H9 (cell line): ENCODE measurements around the gene BEX2. TPM values are rescaled to one million over a fixed set of nuclear protein-coding genes. Genes with fewer than 3 reads are reported as not detected.

Experiments
- DNase-seq: peaks from one replicate; pipeline ENCODE4 v3.0.0-alpha.2; 2017
- H2AFZ ChIP-seq: one replicate; pipeline ENCODE4 v1.6.1; 2013; ENCODE audit warnings: mild to moderate bottlenecking, low read length, control low read depth, moderate library complexity
- H2AK5ac ChIP-seq: 2 replicates; pipeline ENCODE4 v1.6.1; 2013; ENCODE audit warnings: low read length, control low read depth, mixed read lengths; ENCODE audit not compliant: insufficient read length
- H2BK120ac ChIP-seq: one replicate; pipeline ENCODE4 v1.6.1; 2013; ENCODE audit warnings: low read depth, mild to moderate bottlenecking, low read length, control low read depth, inconsistent platforms; ENCODE audit not compliant: poor library complexity, severe bottlenecking
- H2BK12ac ChIP-seq: 2 replicates; pipeline ENCODE4 v1.6.1; 2013; ENCODE audit warnings: low read length, control low read depth, mixed read lengths, low read depth; ENCODE audit not compliant: insufficient read length
- H2BK15ac ChIP-seq: 2 replicates; pipeline ENCODE4 v1.6.1; 2013; ENCODE audit warnings: low read depth, low read length, control low read depth
- H2BK20ac ChIP-seq: one replicate; pipeline ENCODE4 v1.6.1; 2013; ENCODE audit warnings: low read depth, mild to moderate bottlenecking, low read length, control low read depth, inconsistent platforms; ENCODE audit not compliant: poor library complexity, severe bottlenecking
- H2BK5ac ChIP-seq: 2 replicates; pipeline ENCODE4 v1.6.1; 2013; ENCODE audit warnings: low read length, control low read depth, mixed read lengths; ENCODE audit not compliant: insufficient read length
- H3K14ac ChIP-seq: 2 replicates; pipeline ENCODE4 v1.6.1; 2013; ENCODE audit warnings: low read length, control low read depth; ENCODE audit not compliant: insufficient read depth
- H3K18ac ChIP-seq: 2 replicates; pipeline ENCODE4 v1.6.1; 2013; ENCODE audit warnings: low read depth, mild to moderate bottlenecking, mixed read lengths, low read length, control low read depth; ENCODE audit not compliant: insufficient read length
- H3K23ac ChIP-seq: 2 replicates; pipeline ENCODE4 v1.6.1; 2013; ENCODE audit warnings: low read length, control low read depth, mixed read lengths, low read depth; ENCODE audit not compliant: insufficient read length
- H3K23me2 ChIP-seq: 2 replicates; pipeline ENCODE4 v1.6.1; 2013; ENCODE audit warnings: low read depth, mild to moderate bottlenecking, mixed read lengths, low read length, control low read depth; ENCODE audit not compliant: insufficient read length, poor library complexity, severe bottlenecking
- H3K27ac ChIP-seq: 2 replicates; pipeline ENCODE4 v1.5.1; 2013; ENCODE audit warnings: low read length, control low read depth, mixed read lengths, low read depth; ENCODE audit not compliant: insufficient read length
- H3K27me3 ChIP-seq: 2 replicates; pipeline ENCODE4 v1.6.1; 2013; ENCODE audit warnings: low read length, control low read depth, inconsistent platforms; ENCODE audit not compliant: insufficient read depth
- H3K4ac ChIP-seq: 2 replicates; pipeline ENCODE4 v1.6.1; 2013; ENCODE audit warnings: low read depth, mild to moderate bottlenecking, control low read depth, inconsistent platforms, low read length, moderate library complexity
- H3K4me1 ChIP-seq: 2 replicates; pipeline ENCODE4 v1.6.1; 2013; ENCODE audit warnings: low read length, control low read depth, inconsistent platforms; ENCODE audit not compliant: insufficient read depth
- H3K4me2 ChIP-seq: 2 replicates; pipeline ENCODE4 v1.6.1; 2013; ENCODE audit warnings: low read length, control low read depth, mixed read lengths; ENCODE audit not compliant: insufficient read length, insufficient read depth
- H3K56ac ChIP-seq: 2 replicates; pipeline ENCODE4 v1.6.1; 2013; ENCODE audit warnings: low read depth, mild to moderate bottlenecking, mixed read lengths, low read length, control low read depth; ENCODE audit not compliant: insufficient read length
- H3K79me1 ChIP-seq: 2 replicates; pipeline ENCODE4 v1.6.1; 2013; ENCODE audit warnings: low read depth, mild to moderate bottlenecking, moderate library complexity, low read length, control low read depth, inconsistent platforms; ENCODE audit not compliant: insufficient read depth, poor library complexity, severe bottlenecking
- H3K79me2 ChIP-seq: 2 replicates; pipeline ENCODE4 v1.6.1; 2013; ENCODE audit warnings: low read length, control low read depth, inconsistent platforms; ENCODE audit not compliant: insufficient read depth
- H3K9ac ChIP-seq: 2 replicates; pipeline ENCODE4 v1.6.1; 2013; ENCODE audit warnings: low read length, control low read depth, mixed read lengths; ENCODE audit not compliant: insufficient read length; ENCODE audit errors: extremely low read depth
- H3K9me3 ChIP-seq: one replicate; pipeline ENCODE4 v1.6.1; 2013; ENCODE audit warnings: low read depth, low read length, inconsistent platforms; ENCODE audit not compliant: control insufficient read depth
- H3T11ph ChIP-seq: one replicate; pipeline ENCODE4 v1.6.1; 2013; ENCODE audit warnings: mild to moderate bottlenecking, low read length, control low read depth, inconsistent platforms
- H4K20me1 ChIP-seq: one replicate; pipeline ENCODE4 v1.6.1; 2013; ENCODE audit not compliant: control insufficient read depth, insufficient read length, insufficient read depth
- H4K5ac ChIP-seq: 2 replicates; pipeline ENCODE4 v1.6.1; 2013; ENCODE audit warnings: low read depth, mild to moderate bottlenecking, mixed read lengths, low read length, control low read depth; ENCODE audit not compliant: insufficient read length
- H4K8ac ChIP-seq: replicated peaks from 2 replicates; pipeline ENCODE4 v1.6.1; 2013; ENCODE audit warnings: low read length, control low read depth, mixed read lengths, low read depth; ENCODE audit not compliant: insufficient read length
- H4K91ac ChIP-seq: 2 replicates; pipeline ENCODE4 v1.6.1; 2013; ENCODE audit warnings: low read depth, mild to moderate bottlenecking, moderate library complexity, mixed read lengths, low read length, control low read depth; ENCODE audit not compliant: insufficient read length
- H3K27ac Mint-ChIP-seq, 3 experiments: 2 replicates in 2 of 3; 3 replicates in 1 of 3; pipeline ENCODE4 v1.8.0; 2020 to 2021; ENCODE audit warnings: mixed read lengths in 3 of 3, mild to moderate bottlenecking in 1 of 3, moderate library complexity in 1 of 3
- H3K27me3 Mint-ChIP-seq: 2 replicates; pipeline ENCODE4 v1.8.0; 2021; ENCODE audit warnings: low read depth, mild to moderate bottlenecking, moderate library complexity, mixed read lengths
- H3K36me3 Mint-ChIP-seq, 3 experiments: 2 replicates in 2 of 3; 3 replicates in 1 of 3; pipeline ENCODE4 v1.8.0; 2020 to 2021; ENCODE audit warnings: low read depth in 3 of 3, mixed read lengths in 3 of 3; ENCODE audit not compliant: insufficient read depth in 1 of 3
- H3K4me1 Mint-ChIP-seq, 2 experiments: 2 replicates each; pipeline ENCODE4 v1.8.0; 2020; ENCODE audit warnings: mixed read lengths in 2 of 2
- H3K4me3 Mint-ChIP-seq, 2 experiments: 2 replicates in 1 of 2; 3 replicates in 1 of 2; pipeline ENCODE4 v1.8.0; 2020 to 2021; ENCODE audit warnings: mild to moderate bottlenecking in 2 of 2, mixed read lengths in 2 of 2, moderate library complexity in 1 of 2
- H3K9me3 Mint-ChIP-seq, 2 experiments: 2 replicates in 1 of 2; 3 replicates in 1 of 2; pipeline ENCODE4 v1.8.0; 2020; ENCODE audit warnings: mild to moderate bottlenecking in 2 of 2, mixed read lengths in 2 of 2, moderate library complexity in 1 of 2
- WGBS: extraction: QIAGEN DNeasy Blood & Tissue Kit; methylation state at CpG from one replicate; pipeline ENCODE4 v1.1.7; 2013; ENCODE audit warnings: missing lambda C conversion rate, low lambda C conversion rate, mixed read lengths; ENCODE audit not compliant: insufficient read length; ENCODE audit errors: extremely low coverage; 5-methylcytosine and 5-hydroxymethylcytosine counted together
- total RNA-seq: library from RNA; stranded (reverse); gene quantifications from 2 replicates; pipeline ENCODE4 v1.2.1, GENCODE V29; 2021
- TF ChIP-seq, protein P1 (sequence below): fragments of 200-600 bp; sonication (generic); conservative IDR thresholded peaks from 3 replicates; pipeline ENCODE4 v1.8.0; 2021; ENCODE audit warnings: antibody characterized with exemption, mild to moderate bottlenecking

The BEX2 gene
- total RNA-seq, 1 experiment from 2014 or later, result 29.6 TPM

- H2BK5ac ChIP-seq, result no peak within 1 kb of the TSS
- no peak within 1 kb of the TSS for H2BK12ac ChIP-seq
- peak within 1 kb of the TSS; percentile 41 for H4K5ac ChIP-seq
- no peak within 1 kb of the TSS for H3K18ac ChIP-seq
- H3K9ac ChIP-seq, result peak within 1 kb of the TSS; percentile 23
- no peaks in the 10 kb centered on the region for H3K79me1 ChIP-seq
- no peak within 1 kb of the TSS for H3K56ac ChIP-seq
- H3K9me3 Mint-ChIP-seq, result peaks cover 3 to 47% of the 10 kb centered on the region in 2 experiments; a peak in 3 of 5 replicates
- WGBS, result no CpG with 5 or more reads among the region's 11 CpGs
- H3K4me3 Mint-ChIP-seq, result peak within 1 kb of the TSS; percentile 51 to 74
- no peak within 1 kb of the TSS for H2BK120ac ChIP-seq
- H3T11ph ChIP-seq, result no peak within 1 kb of the TSS
- H4K8ac ChIP-seq, result no peak within 1 kb of the TSS
- H3K23ac ChIP-seq, result no peak within 1 kb of the TSS
- H4K91ac ChIP-seq, result no peak within 1 kb of the TSS
- no peak within 1 kb of the TSS for H2BK20ac ChIP-seq
- H3K27me3 ChIP-seq, result no peaks in the 10 kb centered on the region
- DNase-seq, result peak; percentile 59
- no peaks in the 10 kb centered on the region for H3K9me3 ChIP-seq
- H3K4me1 Mint-ChIP-seq, result peaks cover 26 to 28% of the 10 kb centered on the region in 2 experiments
- H3K4me2 ChIP-seq, result peak within 1 kb of the TSS; percentile 37
- H4K20me1 ChIP-seq, result no peaks in the 10 kb centered on the region
- H3K4ac ChIP-seq, result no peak within 1 kb of the TSS
- H3K4me1 ChIP-seq, result no peaks in the 10 kb centered on the region; the same call in 1 of the 2 replicates
- no peak within 1 kb of the TSS for H2BK15ac ChIP-seq
- H3K27ac ChIP-seq, result no peak within 1 kb of the TSS
- TF ChIP-seq, protein P1, sequence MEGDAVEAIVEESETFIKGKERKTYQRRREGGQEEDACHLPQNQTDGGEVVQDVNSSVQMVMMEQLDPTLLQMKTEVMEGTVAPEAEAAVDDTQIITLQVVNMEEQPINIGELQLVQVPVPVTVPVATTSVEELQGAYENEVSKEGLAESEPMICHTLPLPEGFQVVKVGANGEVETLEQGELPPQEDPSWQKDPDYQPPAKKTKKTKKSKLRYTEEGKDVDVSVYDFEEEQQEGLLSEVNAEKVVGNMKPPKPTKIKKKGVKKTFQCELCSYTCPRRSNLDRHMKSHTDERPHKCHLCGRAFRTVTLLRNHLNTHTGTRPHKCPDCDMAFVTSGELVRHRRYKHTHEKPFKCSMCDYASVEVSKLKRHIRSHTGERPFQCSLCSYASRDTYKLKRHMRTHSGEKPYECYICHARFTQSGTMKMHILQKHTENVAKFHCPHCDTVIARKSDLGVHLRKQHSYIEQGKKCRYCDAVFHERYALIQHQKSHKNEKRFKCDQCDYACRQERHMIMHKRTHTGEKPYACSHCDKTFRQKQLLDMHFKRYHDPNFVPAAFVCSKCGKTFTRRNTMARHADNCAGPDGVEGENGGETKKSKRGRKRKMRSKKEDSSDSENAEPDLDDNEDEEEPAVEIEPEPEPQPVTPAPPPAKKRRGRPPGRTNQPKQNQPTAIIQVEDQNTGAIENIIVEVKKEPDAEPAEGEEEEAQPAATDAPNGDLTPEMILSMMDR, result no peak
- no peaks in the 10 kb centered on the region for H3K23me2 ChIP-seq
- H3K27me3 Mint-ChIP-seq, result no peaks in the 10 kb centered on the region
- H3K14ac ChIP-seq, result no peak within 1 kb of the TSS; the same call in 1 of the 2 replicates
- peak within 1 kb of the TSS; percentile 78 for H2AFZ ChIP-seq
- no peaks in the 10 kb centered on the region; a peak in 1 of 7 replicates for H3K36me3 Mint-ChIP-seq
- no peak within 1 kb of the TSS for H2AK5ac ChIP-seq
- H3K79me2 ChIP-seq, result no peaks in the 10 kb centered on the region
- peak within 1 kb of the TSS in 2 of 3 experiments; percentile 53 to 83; a peak in 5 of 7 replicates for H3K27ac Mint-ChIP-seq
These were observed 19.2 kb upstream of the BEX2 start, which contains the start of gene TCEAL7 for GRCh38 chrX:103329991-103330390. TSS of gene TCEAL7 (plus strand) at chrX:103330239. CDS start at chrX:103331404, 1,165 bp downstream.
